ENCODE data around the gene CLCN6.

GRCh38 chr1:11882814-11883538 is 77.0 kb downstream of the CLCN6 start:
- peak; percentile 63 for TF ChIP-seq POLR2A (IDR thresholded peaks at IDR 0.05; ENCODE audit: low read length)
- TF ChIP-seq GATA1 (IDR thresholded peaks at IDR 0.05; ENCODE audit: low read depth, low read length) = peak; percentile 70
